Measurements from ENCODE around the gene NOXA1. TPM values are rescaled to one million over a fixed set of nuclear protein-coding genes. Genes with fewer than 3 reads are reported as not detected.
"Not testable (repeated sequence)": the region's sequence is repeated elsewhere in the genome, so short reads cannot be mapped to it uniquely, and the experiment has no call there.

NOXA1 gene
- total RNA-seq, 1 donor from 2014 or later: 1.0 TPM

DNA sequence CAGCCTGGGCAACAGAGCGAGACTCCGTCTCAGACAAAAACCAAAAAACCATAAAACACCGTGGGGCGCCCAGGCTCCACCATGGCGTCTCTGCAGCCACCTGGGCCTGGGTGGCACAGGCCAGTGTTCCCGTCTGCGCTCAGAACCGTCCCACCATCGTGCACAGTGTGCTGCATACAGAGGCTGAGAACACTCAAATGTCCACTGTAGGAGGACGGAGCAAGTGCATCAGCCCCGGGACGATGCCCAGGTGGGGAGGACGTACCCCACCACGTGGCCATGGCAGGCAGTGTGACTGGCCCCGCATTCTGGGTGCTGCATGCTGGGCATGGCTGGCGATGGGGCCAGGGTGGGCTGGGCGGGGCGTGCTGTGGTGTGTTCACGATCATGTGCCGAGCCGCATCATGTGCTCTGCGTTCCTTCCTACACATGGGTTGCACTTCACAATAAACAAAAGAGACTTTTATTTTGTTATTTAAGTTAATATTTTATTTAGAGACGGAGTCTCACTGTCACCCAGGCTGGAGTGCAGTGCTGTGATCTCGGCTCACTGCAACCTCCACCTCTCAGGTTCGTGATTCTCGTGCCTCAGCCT, 38.0 kb upstream of the NOXA1 start:
- Mint-ChIP-seq H3K4me1 (ENCODE audit: unreplicated experiment) (peaks cover 1% of the 10 kb centered on the region), H3K9me3 (ENCODE audit: unreplicated experiment) (no peaks in the 10 kb centered on the region), H3K36me3 (ENCODE audit: unreplicated experiment) (no peaks in the 10 kb centered on the region), H3K4me3 (ENCODE audit: unreplicated experiment) (no peak overlapping the region), H3K27ac (ENCODE audit: unreplicated experiment) (no peak overlapping the region), H3K27me3 (ENCODE audit: unreplicated experiment) (no peaks in the 10 kb centered on the region)
- no peak for TF ChIP-seq CTCF (IDR thresholded peaks at IDR 0.05)
- DNase-seq (ENCODE audit: extremely low spot score, unreplicated experiment): no peak

DNA sequence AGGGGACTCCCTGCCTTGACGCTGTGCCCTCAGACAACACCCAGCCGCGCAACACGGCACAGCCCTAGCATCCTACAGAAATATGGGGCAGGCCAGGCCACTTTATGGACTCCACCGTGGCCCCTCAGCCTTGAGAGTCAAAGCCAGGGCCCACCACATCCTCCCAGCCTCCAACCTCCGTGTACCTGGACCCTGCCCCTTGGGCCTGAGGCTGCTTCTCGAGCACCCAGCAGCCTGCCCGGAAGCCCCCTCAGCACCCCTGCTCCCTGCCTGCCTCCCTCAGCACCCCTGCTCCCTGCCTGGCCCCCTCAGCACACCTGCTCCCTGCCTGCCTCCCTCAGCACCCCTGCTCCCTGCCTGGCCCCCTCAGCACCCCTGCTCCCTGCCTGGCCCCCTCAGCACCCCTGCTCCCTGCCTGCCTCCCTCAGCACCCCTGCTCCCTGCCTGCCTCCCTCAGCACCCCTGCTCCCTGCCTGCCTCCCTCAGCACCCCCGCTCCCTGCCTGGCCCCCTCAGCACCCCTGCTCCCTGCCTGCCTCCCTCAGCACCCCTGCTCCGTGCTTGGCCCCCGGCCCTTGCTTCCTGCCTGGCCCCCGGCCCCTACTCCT, 36.6 kb upstream of the NOXA1 start:
- DNase-seq (ENCODE audit: extremely low spot score, unreplicated experiment); H3K4me1 Mint-ChIP-seq (ENCODE audit: unreplicated experiment); H3K27me3 Mint-ChIP-seq (ENCODE audit: unreplicated experiment); H3K27ac Mint-ChIP-seq (ENCODE audit: unreplicated experiment); H3K9me3 Mint-ChIP-seq (ENCODE audit: unreplicated experiment); H3K36me3 Mint-ChIP-seq (ENCODE audit: unreplicated experiment); H3K4me3 Mint-ChIP-seq (ENCODE audit: unreplicated experiment): not testable (repeated sequence)

DNA sequence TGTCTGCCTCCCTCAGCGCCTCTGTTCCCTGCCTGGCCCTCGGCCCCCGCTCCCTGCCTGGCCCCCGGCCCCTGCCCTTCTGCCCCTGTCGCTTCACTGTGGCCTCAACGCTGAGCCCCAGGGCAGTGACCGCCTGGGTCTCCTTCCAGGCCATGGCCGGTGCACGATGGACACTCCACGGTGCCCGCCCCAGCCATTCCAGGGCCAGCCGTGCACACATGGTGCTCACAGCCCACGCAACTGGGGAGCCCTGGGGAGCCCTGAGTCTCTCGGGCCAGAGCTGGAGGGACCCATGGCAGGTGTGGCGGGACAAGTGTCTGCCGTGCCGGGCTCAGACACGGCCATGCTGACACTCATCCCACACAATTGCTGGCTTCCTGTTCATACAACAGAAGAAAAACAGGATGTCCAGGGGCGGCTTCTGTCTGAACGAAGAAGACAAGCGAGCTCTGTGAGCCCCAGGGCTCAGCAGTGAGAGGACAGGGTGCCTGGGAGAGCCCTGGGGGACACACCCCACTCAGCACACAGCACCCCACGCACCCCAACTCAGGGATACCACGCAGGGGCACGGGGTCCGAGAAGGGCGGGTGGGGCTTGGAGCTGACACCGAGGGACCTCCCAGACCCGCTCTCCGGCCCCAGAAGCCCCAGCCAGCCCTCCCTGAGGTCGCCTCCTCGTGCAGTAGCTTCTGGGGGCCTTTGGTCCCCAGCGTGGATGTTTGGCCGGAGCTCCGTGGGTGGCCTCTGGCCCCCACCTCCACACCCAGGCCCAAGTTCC, 35.9 kb upstream of the NOXA1 start:
- no peak for TF ChIP-seq CTCF (IDR thresholded peaks at IDR 0.05)
- no peaks in the 10 kb centered on the region for H3K36me3 Mint-ChIP-seq (ENCODE audit: unreplicated experiment)
- no peak for DNase-seq (ENCODE audit: extremely low spot score, unreplicated experiment)
- H3K4me1 Mint-ChIP-seq (ENCODE audit: unreplicated experiment): peaks cover 1% of the 10 kb centered on the region
- no peak overlapping the region for H3K27ac Mint-ChIP-seq (ENCODE audit: unreplicated experiment)
- no peak overlapping the region for H3K4me3 Mint-ChIP-seq (ENCODE audit: unreplicated experiment)
- no peaks in the 10 kb centered on the region for H3K27me3 Mint-ChIP-seq (ENCODE audit: unreplicated experiment)
- H3K9me3 Mint-ChIP-seq (ENCODE audit: unreplicated experiment): no peaks in the 10 kb centered on the region

DNA sequence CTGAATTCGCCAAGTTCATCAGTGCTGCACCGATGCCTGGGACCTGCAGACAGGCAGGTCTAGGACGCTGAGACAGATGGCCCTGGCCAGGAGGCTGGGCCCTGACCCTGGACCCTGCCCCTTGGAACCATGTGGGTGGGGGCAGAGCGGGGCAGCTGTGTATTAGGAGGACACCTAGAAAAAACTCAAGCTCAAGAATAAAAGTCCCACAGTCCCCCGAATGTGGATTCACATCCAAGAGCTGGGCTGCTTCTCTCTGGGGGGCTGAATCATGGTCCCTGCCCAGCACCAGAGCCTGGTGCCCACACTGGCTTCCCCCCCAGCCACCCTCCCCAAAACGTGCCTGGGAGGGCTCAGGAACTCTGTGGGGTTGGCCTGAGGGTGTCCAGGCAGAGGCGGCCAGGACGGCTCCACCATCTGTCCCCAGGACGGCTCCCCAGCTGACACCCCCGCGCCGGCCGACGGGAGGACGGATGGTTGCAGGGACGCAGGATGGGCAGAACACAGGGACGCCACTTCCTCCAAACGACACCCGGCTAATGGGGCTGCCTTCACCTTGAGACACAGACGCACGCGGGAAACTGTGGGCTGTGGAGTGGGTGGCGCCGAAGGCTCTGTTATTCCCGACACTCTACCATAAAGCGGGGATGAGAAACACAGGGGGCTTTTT, 35.2 kb upstream of the NOXA1 start:
- no peak for DNase-seq (ENCODE audit: extremely low spot score, unreplicated experiment)

More for the DNA sequence above, 35.2 kb upstream of the NOXA1 start:
- TF ChIP-seq CTCF (IDR thresholded peaks at IDR 0.05): no peak
- peaks cover 1% of the 10 kb centered on the region for H3K4me1 Mint-ChIP-seq (ENCODE audit: unreplicated experiment)
- H3K27ac Mint-ChIP-seq (ENCODE audit: unreplicated experiment): no peak overlapping the region
- no peak overlapping the region for H3K4me3 Mint-ChIP-seq (ENCODE audit: unreplicated experiment)
- H3K9me3 Mint-ChIP-seq (ENCODE audit: unreplicated experiment): no peaks in the 10 kb centered on the region
- no peaks in the 10 kb centered on the region for H3K27me3 Mint-ChIP-seq (ENCODE audit: unreplicated experiment)
- H3K36me3 Mint-ChIP-seq (ENCODE audit: unreplicated experiment): no peaks in the 10 kb centered on the region

All from osteocyte (in vitro differentiated cells).